Keratinocyte (primary cell): Measurements from ENCODE around the gene MOK. TPM values are rescaled to one million over a fixed set of nuclear protein-coding genes. Genes with fewer than 3 reads are reported as not detected.

ENCODE experiments used
- DNase-seq: peaks from one replicate; pipeline ENCODE4 v3.0.0-alpha.2; 2011; ENCODE audit warnings: low read depth, missing footprints, low spot score
- FAIRE-seq: peaks from 2 replicates; lab custom pipeline; 2011; peaks lifted over from hg19 to GRCh38; lab: Jason Lieb, UNC
- H2AFZ ChIP-seq: 2 replicates; pipeline ENCODE4 v1.6.0; 2012; ENCODE audit warnings: low read length, control low read depth, inconsistent platforms; ENCODE audit not compliant: control insufficient read depth
- H3K27ac ChIP-seq: 2 replicates; pipeline ENCODE4 v1.5.1; 2011; ENCODE audit warnings: low read length; ENCODE audit not compliant: control insufficient read depth, insufficient read depth
- H3K27me3 ChIP-seq: 3 replicates; pipeline ENCODE4 v1.6.0; 2011; ENCODE audit warnings: low read length; ENCODE audit not compliant: control insufficient read depth, insufficient read depth; ENCODE audit errors: extremely low read depth
- H3K36me3 ChIP-seq, 2 experiments: 2 replicates in 1 of 2; 3 replicates in 1 of 2; pipeline ENCODE4 v1.5.1; 2011; ENCODE audit warnings: low read length in 2 of 2, mild to moderate bottlenecking in 1 of 2; ENCODE audit not compliant: control insufficient read depth in 2 of 2, insufficient read depth in 2 of 2; ENCODE audit errors: extremely low read depth in 1 of 2
- H3K4me1 ChIP-seq: 3 replicates; pipeline ENCODE4 v1.5.1; 2011; ENCODE audit warnings: low read length; ENCODE audit not compliant: control insufficient read depth, insufficient read depth; ENCODE audit errors: extremely low read depth
- H3K4me2 ChIP-seq: 3 replicates; pipeline ENCODE4 v1.6.0; 2011; ENCODE audit warnings: low read depth, low read length; ENCODE audit not compliant: control insufficient read depth, insufficient read depth; ENCODE audit errors: extremely low read depth
- H3K4me3 ChIP-seq, 3 experiments: fragments of 200-600 bp in 1 of 3; sonication (generic) in 1 of 3; 2 replicates in 2 of 3; 3 replicates in 1 of 3; pipeline ENCODE4 v1.5.1; 2011 to 2016; ENCODE audit warnings: low read length in 3 of 3, mild to moderate bottlenecking in 3 of 3, control low read depth in 2 of 3, inconsistent platforms in 1 of 3, low read depth in 1 of 3, mixed read lengths in 1 of 3, mixed run types in 1 of 3, moderate library complexity in 1 of 3; ENCODE audit not compliant: control insufficient read depth in 2 of 3, insufficient read depth in 2 of 3; ENCODE audit errors: extremely low read depth in 1 of 3
- H3K79me2 ChIP-seq: 2 replicates; pipeline ENCODE4 v1.6.0; 2012; ENCODE audit warnings: low read length; ENCODE audit not compliant: control insufficient read depth, insufficient read depth
- H3K9ac ChIP-seq: 3 replicates; pipeline ENCODE4 v1.6.0; 2011; ENCODE audit warnings: low read length; ENCODE audit not compliant: control insufficient read depth, insufficient read depth; ENCODE audit errors: extremely low read depth
- H3K9me1 ChIP-seq: 3 replicates; pipeline ENCODE4 v1.6.0; 2011; ENCODE audit warnings: low read length; ENCODE audit not compliant: control insufficient read depth, insufficient read depth; ENCODE audit errors: extremely low read depth
- H3K9me3 ChIP-seq: 2 replicates; pipeline ENCODE4 v1.5.1; 2012; ENCODE audit warnings: low read depth, low read length; ENCODE audit not compliant: control insufficient read depth
- H4K20me1 ChIP-seq: 3 replicates; pipeline ENCODE4 v1.6.0; 2011; ENCODE audit warnings: low read length; ENCODE audit not compliant: control insufficient read depth, insufficient read depth; ENCODE audit errors: extremely low read depth
- CTCF ChIP-seq, 3 experiments: IDR thresholded peaks in 1 of 3; conservative IDR thresholded peaks in 1 of 3; optimal IDR thresholded peaks in 1 of 3; 2 replicates in 2 of 3; 3 replicates in 1 of 3; pipeline versions ENCODE3 to v1.5.1; 2011; ENCODE audit warnings: low read length in 3 of 3, mild to moderate bottlenecking in 3 of 3, moderate library complexity in 2 of 3, control low read depth in 1 of 3, inconsistent platforms in 1 of 3; ENCODE audit not compliant: insufficient read depth in 2 of 3; ENCODE audit errors: extremely low read depth in 1 of 3
- EZH2 ChIP-seq: IDR thresholded peaks from one replicate; pipeline ENCODE4 v1.6.1; 2012; ENCODE audit warnings: inconsistent platforms, mild to moderate bottlenecking, low read length, moderate library complexity
- dilution Hi-C: fragments of 300-500 bp; cut with MboI; formaldehyde crosslinking; loops from one replicate; pipeline ENCODE4 v1.7.0; 2020; ENCODE audit warnings: low sequenced_read_pairs; ENCODE audit not compliant: extremely low pct_ligation_motif_present
- polyA plus RNA-seq, 5 experiments: library from polyadenylated mRNA; depleted of rRNA in 3 of 5; stranded (reverse) in 3 of 5; stranded (forward) in 1 of 5; unstranded in 1 of 5; fragments of >200 nt; gene quantifications; 1 replicate in 1 of 5; 2 replicates in 3 of 5; 3 replicates in 1 of 5; pipeline versions ENCODE4 v1.2.1 to v1.2.3, GENCODE V29; 2011 to 2012; ENCODE audit warnings: missing spikeins in 2 of 5, low read depth in 1 of 5, low replicate concordance in 1 of 5

MOK gene
- polyA plus RNA-seq, 1 donor (not counting 4 experiments of a cell fraction or from before 2014, with no cell fraction given) = 38.1 TPM

DNA sequence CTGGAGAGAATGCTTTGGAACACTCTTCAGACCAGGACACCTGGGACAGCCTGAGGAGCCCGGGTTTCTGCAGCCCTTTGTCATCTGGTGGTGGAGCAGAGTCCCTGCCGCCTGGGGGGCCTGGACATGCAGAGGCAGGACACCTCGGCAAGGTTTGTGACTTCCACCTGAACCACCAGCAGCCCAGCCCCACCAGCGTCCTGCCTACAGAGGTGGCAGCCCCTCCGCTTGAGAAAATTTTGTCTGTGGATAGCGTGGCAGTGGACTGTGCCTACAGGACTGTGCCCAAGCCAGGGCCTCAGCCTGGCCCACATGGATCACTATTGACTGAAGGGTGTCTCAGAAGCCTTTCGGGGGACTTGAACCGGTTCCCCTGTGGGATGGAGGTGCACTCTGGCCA is 36.6 kb upstream of the MOK start:
- Histone ChIP-seq H2AFZ (no peak overlapping the region), H3K27ac (no peak overlapping the region), H3K4me1 (no peaks in the 10 kb centered on the region), H3K4me2 (no peak overlapping the region), H3K4me3 (no peak overlapping the region), H3K27me3 (no peaks in the 10 kb centered on the region), H3K9me3 (no peaks in the 10 kb centered on the region), H3K36me3 (peaks cover 11 to 15% of the 10 kb centered on the region in 2 experiments), H3K9me1 (no peaks in the 10 kb centered on the region), H3K79me2 (no peaks in the 10 kb centered on the region), H3K9ac (no peak overlapping the region), H4K20me1 (no peaks in the 10 kb centered on the region)
- TF ChIP-seq EZH2 (no peak), CTCF (optimal IDR thresholded peaks at IDR 0.05 in 1 of 3, IDR thresholded peaks at IDR 0.05 in 1 of 3, conservative IDR thresholded peaks at IDR 0.05 in 1 of 3; ENCODE audit: extremely low read depth in 1 of 3, insufficient read depth in 2 of 3, low read length in 3 of 3) (no peak)
- dilution Hi-C loops = no loop called here
- FAIRE-seq (no peak), DNase-seq (no peak)

GRCh38 chr14:102338724-102339123 is 33.8 kb upstream of the MOK start:
- TF ChIP-seq CTCF (optimal IDR thresholded peaks at IDR 0.05 in 1 of 3, IDR thresholded peaks at IDR 0.05 in 1 of 3, conservative IDR thresholded peaks at IDR 0.05 in 1 of 3; ENCODE audit: extremely low read depth in 1 of 3, insufficient read depth in 2 of 3, low read length in 3 of 3) (no peak), EZH2 (no peak)
- Histone ChIP-seq H3K4me3 (no peak overlapping the region), H3K79me2 (no peaks in the 10 kb centered on the region), H3K36me3 (peaks cover 8 to 12% of the 10 kb centered on the region in 2 experiments), H3K4me1 (no peaks in the 10 kb centered on the region), H3K9me1 (no peaks in the 10 kb centered on the region), H4K20me1 (no peaks in the 10 kb centered on the region), H3K4me2 (no peak overlapping the region), H3K9ac (no peak overlapping the region), H3K9me3 (no peaks in the 10 kb centered on the region), H3K27ac (no peak overlapping the region), H2AFZ (no peak overlapping the region), H3K27me3 (no peaks in the 10 kb centered on the region)
- dilution Hi-C loops = no loop called here
- FAIRE-seq (no peak), DNase-seq (no peak)
